Suppressor macrophage treated with lipopolysaccharide for 1 hour (primary cell): Measurements from ENCODE around the gene RPS3.

Source experiments
- DNase-seq, 3 donors: peaks; one replicate each; pipeline ENCODE4 v3.0.0-alpha.2; 2020 to 2022

Gene RPS3

DNA sequence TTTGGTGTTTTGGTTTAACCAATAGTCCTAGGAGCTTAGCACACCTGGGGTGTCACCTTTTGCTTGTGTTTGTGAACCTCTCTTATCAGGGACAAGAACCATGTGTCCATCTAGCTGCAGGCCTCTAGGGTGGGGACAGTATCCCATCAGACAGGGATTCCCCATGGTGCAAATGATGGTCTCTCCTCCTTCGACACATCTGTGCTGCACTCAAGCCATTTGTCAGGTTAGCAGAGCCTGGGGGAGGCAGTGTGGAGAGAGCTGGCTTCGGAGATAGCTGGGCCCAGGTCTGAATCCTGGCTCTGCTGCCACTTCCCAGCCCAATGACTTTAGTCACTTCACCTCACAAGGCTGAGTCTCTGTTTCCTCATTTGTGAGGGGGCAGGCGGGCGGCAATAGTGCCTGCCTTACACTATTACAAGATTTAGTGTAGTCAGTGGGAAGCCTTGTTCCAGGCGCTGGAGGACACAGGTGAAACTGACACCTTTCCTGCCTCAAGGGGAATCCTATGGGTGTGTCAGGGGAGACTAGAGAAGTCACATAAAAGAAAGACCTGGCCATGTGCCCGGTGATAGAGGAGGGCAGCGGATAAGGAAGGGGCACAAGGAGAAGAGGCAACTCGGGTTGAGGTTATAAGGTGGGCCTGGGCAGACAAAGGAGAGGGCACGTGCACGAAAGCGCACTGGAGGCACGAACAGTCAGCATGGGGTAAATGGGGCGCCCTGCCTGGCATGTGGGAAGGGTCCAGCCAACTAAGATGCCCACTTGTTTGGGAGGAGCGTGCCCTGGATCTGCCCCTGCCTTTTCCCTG, 21.1 kb downstream of the RPS3 start:
- DNase-seq: no peak

DNA sequence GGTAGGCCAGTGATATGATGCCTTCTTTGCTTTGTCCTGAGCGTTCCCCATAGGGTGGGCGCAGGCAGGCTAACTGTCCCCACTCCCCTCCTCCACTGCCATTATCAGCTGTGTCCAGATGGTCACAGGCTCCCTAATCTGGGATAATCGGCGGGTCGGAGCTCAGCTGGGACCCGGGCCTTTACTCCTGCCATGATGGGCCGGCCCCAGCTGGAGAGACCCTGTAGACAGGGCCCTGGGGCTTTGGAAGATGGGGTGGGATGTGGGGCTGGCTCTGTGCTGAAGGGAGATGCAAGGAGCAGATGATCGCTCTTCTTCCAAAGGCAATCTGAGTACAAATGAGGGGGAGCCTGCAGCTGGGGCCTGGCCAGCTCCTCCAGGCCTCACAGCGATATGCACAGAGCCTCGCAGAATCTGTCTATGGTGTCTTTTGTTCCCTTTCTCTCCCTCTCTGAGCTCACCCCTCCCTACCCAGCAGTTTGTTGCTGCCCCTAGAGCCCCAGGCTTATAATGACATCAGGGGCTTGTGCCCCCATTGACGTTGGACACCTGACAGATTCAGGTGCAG, 21.8 kb downstream of the RPS3 start:
- DNase-seq: no peak

DNA sequence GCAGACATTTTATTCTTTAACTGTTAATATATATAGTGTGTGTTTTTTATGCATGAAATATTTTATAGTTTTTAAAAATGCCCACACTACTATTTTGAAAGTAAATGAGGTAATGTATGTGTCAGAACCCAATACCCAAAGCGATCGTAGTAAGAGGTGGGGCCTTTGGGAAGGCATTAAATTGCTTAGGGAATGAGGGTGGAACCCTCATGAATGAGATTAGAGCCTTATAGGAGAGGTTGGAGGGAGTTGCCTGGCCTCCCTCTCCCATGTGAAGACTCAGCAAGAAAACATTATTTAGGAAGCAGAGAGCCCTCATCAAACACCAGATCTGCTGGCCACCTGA, 22.6 kb downstream of the RPS3 start:
- DNase-seq: no peak

DNA sequence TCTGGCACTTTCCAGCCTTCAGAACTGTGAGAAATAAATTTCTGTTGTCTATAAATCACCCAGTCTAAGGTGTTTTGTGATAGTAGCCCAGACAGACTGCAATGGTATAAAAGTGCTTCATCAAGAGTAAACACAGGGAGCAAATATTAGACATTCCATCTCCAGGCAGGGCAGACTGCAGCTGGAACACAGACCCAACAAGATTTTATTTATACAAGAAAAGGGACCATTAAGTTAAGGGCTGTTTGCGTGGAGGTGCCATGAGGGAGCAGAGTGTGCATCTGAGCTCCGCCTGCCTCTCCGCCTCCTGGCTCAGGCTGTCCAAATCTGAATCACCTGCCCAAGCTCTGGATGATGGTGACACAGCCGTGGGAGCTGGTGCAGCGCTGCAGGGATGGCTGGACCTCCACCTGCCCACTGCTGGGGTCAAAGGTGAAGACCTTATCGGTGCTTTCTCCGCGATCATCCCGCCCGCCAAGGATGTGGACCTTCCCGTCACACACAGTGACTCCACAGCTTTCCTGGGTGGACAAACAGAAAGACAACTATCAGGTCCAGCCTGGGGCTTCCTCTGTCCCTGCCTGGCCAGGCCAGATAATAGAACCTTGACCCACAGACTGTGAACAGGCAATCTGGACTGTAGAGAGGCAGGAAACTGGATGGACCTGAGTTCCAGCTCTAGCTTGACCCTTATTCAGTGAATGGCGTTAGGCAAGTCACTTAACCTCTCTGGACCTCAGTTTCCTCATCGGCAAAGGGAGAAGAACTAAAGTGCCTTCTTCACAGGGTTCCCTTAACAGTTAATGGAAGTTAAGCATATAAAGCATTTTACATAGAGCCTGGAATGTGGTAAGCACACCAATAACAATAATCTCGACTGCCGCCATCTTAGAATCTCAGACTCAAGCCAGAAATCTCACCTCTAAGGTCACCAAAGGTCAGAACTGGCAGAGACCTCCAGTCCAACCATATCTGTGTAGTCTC, 23.2 kb downstream of the RPS3 start:
- no peak for DNase-seq

DNA sequence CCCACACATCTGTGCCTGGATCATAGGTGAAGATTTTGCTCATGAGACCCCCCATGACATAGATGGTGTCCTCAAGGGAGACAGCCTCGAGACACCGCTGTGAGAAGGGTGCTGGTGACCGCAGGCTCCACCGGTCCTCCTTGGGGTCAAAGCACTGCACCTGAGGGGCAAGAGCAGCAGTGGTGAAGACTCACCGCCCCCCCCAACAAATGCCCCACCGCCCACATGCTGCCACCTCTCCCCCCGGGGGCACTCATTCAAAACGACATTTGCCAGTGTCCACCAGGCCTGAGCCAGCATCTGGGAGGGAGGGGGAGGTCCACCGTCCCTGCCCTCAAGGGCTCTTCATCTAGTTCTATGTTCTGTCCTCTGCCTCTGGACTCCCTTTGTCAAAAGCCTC, 24.4 kb downstream of the RPS3 start:
- DNase-seq: no peak

DNA sequence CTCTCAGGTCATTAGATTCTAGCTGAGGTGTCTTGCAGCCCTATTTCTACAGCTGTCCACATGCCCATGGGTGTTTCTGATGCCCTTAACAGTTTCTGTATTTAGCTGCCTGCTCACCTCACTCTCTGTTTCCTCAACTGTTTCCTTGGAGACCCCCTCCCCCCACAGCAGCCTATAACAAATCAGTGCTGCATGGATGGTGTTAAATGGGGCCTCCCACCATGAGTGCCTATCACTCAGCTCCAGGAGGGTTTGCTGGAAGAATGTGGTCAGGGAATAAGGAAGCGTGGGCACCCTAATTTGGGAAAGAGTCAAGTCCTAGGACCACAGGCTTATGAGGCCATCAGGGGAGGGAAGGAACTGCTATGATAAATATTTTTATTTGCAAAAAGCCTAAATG, 25.1 kb downstream of the RPS3 start:
- no peak for DNase-seq

DNA sequence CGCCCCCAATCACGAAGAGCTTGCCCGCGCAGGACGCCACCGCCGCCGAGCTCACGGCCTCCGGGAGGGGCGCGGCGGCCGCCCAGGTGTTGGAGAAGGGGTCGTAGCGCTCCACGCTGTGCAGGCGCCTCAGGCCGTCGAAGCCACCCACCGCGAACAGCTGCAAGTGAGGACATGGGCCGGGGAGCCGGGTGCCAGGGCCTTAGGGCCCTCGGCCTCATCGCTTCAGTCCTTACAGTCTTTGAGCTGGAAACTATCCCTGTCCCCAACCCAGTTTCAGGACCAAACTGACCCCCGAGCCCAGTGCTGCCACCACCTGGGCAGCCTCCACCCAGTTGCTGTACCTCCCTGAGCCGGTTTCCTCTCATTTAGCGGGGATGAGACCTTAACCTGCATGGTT, 26.1 kb downstream of the RPS3 start:
- no peak for DNase-seq

DNA sequence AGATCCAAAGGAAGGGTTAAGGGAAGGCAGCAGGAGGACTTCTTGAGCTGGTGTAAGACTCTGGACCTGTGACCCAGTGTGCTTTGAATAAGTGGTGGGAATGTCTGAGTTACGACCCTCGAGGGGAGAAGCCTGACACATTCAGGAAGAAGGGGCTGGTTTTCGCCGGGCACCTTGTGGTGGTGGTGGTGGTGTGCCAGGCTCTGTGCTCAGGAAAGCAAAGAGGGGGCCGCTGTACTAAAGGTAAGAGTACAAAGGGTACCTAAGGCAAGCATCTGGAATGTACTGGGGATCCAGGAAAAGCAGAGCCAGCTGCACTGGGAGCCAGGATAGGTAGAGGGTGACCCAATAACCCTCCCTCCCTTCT, 27.4 kb downstream of the RPS3 start:
- no peak for DNase-seq

DNA sequence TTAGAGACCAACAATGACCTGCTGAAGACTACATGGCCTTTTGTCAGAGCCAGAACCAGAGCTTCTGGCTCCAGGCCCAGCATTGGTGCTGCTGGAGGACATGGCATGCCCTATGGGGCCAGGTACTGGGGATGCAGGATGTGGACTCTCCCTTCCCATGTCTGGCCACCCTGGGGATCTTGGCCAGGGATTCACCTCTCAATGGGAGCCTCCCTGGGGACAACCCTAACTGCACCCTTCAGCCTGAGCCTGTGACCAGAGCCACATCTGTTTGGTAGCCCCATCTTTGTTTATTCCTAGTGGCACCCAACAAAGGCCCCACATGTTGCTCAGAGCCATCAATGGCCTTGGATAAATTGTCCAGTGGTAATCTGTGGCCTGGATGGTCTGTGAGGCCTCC, 27.9 kb downstream of the RPS3 start:
- no peak for DNase-seq

DNA sequence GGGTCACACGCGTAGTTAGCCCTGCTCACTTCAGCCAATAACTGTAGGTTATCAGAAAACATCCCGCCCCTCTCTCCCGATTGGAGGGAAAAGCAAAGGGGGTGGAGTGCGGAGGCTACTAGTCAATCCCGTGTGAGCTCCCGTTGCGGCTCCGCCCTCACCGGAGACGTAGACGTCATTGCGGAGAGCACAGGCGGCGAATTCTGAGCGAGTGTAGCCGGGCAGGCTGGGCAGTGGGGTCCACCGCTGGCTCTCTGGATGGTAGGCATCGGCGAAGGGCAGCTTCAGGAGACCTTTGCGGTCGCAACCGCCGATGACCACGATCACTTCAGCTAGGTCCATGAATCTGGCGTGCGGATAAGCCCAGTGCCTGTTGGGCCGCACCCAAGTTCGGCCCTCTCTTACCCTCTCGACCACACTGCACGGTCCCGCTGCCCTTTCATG, 29.0 kb downstream of the RPS3 start:
- DNase-seq: peak; percentile 77 to 89 (median 87)

DNA sequence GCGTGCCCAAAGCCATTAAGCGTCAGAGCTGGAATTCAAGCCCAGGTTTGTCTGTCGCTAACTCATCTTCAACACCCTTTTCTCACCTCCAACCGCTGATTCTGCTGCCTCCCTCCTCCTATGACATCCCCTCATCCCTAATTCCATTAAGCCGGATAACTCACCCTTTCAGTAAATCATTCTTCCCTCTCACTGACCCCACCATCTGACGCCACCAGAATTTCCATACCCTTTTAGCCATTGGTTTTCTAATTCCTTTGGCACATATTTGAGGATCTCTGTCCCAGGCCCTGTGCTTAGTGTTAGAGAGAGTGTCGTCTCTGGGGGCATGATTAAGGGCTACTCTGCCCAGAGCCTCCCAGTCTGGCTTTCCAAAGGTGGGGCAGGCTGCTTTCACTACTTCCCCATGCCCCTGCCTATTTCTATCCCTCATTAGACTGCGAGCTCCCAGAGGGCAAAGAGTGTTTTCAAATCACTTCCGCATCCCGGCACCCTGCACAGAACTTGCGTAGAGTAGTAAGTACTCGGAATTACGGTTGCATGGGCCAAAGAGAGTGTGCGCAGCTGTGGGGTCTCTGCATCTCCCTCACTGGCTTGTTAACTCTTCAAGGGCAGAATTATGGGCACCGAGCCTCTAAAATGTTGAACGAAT, 29.8 kb downstream of the RPS3 start:
- DNase-seq: no peak

DNA sequence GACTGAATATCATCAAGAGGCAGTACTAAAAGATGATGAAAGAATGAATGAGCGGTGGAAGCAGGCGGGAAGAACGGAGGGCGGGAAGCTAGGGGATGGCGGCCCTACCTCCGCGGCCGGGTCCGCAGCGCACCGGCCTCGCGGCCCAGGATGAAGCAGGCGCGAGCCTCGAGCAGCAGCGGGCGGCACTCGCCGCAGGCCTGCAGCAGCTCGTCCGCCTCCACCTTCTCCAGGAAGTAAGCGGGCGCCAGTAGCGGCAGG, 30.3 kb downstream of the RPS3 start:
- DNase-seq: no peak

DNA sequence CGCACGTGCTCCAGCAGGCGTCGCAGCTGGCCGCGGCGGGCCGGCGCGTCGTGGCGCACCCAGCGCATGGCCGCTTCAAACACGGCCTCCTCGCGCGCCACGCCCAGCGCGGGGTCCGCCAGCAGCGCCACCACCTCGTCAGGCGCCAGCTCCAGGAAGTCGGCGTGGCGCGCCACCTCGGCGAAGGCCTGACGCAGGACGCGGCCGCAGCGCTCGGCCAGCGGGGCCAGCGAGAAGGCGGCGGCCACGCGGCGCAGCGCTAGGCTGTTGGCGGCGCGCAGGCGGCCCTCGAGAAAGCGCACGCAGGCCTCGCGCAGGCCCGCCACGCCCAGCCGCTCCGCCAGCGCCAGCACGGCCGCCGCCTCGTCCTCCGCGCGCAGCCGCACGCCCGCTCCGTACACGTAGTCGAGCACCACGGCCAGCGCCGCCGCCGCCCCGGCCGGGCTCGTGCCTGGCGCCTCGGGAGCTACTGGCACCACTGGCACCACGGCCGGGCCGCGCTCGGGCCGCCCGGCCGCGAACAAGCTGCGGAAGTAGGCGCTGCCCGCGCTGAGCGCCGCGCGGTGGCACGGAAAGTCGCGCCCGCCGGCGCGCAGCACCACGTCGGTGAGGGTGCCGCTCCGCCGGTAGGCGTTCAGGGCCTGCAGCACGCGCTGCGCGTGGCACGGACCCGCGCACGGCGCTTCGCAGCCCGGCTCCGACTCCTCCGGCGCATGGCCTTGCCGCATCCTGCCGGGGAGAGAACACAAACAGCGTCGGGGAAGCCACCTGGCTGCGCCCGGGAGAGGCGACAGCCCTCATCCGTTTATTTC, 30.8 kb downstream of the RPS3 start:
- DNase-seq: peak; percentile 68 to 87 (median 72)

DNA sequence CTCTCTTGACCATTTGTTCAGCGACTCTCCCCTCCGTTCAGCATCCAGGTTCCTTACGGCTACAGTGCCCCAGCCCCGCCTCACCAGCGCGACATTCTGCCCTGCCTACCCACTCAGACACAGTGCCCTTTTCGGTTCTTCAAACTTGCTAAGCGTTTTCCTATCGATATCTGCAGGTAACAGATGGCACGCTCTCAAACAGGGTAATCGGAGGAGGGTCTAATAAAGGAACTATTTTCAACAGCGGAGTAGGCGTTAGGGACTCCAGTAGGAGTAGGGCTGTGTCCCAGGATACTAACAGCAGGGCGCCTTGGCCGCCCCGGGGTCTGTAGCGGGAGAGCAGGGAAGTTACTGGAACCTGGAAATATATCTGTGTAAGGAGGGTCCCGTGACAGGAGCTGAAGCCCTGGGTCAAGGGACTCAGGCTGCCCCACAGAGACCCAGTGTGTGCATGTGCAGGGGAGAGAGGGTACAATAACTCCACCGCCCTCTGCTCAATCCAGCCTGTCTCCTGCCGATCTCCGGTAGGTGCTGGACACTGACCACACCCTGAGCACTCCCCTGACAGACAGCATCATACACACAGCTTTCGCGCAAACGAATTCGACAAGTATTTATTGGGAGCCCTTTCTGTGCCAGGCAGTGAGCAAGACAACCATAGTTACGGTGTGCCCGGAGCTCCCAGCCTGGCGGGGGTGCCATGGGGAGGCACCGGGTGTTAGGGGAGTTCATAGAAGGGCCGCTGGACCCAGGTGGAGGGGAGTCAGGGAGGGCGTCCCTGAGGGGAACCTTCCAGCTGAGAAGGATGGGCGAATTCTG, 31.6 kb downstream of the RPS3 start:
- no peak for DNase-seq

DNA sequence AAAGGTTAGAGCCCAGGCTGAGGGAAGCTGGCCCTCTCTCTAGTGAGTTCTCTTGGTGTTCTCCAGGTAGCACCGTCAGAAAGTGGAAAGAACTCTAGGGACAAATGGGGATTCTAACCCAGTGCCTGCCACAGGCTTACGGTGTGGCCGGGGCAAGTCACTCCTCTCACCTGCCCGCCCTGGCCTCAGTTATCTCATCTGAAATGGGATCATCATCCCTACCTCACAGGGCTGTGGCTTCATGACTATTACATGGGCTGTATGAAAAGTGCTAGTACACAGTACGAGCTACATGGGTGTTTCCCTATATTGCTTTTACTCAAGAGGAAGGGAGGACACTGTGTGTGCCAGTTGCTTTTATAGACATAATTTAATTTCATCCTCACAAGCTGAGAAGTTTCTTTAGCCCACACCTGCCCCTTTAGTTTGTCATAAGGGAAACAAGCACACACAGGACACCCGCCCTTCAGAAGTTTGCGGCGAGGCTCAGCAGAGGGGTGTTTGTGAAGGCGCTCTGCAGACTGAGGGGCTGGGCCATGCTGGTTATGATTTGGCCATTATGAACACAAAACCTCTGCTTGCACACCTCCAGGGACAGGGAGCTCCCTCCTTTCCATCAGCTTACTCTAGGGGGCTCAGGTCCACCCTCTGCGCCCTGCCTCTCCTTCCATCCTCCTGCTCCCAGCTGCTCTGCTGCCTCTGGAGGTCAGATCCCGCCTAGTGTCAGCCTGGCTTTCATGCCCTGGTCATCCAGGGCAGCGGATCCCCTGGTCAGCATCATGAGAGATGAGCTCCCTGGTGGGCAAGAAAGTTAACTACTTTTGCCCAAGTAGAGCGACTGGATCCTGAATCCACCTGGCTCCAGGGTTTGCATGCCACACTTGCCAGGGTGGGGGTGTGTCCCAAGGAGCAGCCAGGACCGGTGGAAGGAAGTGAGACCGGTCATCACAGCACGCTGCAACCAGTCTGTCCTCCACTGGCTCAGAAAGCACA, 32.5 kb downstream of the RPS3 start:
- no peak for DNase-seq

DNA sequence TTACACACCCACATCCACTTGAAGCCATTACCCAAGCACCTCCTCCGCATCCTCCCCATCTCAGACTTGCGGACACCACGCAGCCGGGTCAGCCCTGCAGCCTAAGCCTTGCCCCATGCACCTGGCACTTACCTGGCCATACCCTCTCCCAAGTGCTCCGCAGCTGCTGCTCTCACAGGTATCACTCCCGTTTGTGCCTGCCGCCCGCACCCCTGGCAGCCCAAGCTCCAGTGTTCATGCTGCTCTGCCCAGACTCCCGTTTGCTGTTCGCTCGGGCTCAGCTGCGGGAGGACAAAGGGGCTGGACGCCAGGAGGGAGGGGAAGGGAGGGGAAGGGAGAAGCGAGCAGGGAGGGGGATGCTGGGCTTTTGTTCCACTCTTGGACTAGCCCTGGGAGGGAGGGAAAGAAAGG, 33.6 kb downstream of the RPS3 start, which contains the start of gene KLHL35:
Gene KLHL35, minus strand, starts transcription at position 293 of the 411 bp plus-strand sequence. CDS start 2,574 bp downstream, outside the sequence.
- DNase-seq: no peak

DNA sequence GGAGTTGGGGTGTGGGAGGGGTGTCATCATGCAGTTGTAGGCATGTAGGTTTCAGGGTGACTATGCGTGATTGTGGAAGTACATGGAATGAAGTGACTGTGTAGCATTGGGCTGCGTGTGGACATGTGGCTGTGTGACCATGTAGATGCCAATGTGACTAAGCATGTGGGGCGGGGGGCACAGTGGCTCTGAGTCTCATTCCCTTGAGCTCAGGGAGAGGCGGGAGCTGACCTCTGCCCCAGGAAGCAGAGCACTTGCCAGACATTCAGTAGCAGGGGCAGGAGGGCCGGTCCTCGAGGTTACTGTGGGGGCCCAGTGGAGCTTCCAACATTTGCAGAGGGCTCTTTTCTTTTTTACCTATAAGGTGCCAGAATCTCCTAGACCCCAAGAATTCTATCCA, 34.1 kb downstream of the RPS3 start:
- no peak for DNase-seq

DNA sequence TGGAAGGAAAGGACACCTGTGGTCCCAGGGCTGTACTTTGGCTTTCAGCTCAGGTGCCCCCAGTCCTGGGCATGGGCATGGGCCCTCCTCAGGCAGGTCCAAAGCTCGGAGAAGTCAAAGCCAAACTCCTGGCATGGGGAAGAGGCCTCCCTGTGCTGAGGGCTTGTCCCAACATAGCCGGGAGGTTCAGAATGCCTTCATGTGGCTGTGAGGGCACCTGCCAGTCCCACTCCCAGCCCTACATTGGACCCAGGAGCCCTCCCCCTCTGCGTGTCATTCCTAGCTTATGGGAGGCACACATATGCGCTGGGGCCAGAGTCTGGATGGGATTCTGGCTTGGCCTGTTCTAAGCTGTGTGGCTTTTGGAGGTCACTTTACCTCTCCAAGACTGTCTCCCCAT, 34.7 kb downstream of the RPS3 start:
- DNase-seq: no peak

DNA sequence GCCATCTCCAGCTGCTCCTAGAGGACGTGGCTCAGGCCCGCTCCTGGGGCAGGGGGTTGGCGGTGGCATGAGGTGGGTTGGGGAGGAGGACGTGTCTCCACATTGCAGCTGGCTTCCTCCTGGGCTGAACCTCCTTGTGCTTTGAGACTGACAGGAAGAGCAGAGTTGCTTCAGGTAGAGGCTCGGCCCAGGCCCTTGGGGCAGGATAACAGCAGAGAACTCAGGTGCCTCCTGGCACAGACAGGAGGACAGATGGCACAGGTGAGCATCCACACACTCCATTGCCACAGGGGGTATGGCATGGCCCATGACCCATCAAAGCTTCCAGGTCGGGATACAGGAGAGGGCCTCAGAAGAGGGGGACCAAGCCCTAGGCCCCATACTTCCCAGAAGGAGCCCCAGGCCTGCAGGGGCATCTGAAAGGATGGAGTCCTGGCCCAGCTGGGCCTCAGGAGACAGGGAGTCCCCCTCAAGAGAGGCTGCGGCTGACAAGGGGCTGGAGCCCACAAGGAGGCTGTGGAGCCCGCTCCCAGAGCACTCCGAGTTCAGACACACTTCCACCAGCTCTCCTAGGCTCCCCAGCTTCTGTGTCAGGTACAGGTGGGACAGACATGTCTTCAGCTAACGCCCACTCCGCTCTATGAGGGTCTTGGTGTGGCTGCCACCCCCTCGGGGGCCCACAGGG, 35.7 kb downstream of the RPS3 start:
- DNase-seq: no peak

DNA sequence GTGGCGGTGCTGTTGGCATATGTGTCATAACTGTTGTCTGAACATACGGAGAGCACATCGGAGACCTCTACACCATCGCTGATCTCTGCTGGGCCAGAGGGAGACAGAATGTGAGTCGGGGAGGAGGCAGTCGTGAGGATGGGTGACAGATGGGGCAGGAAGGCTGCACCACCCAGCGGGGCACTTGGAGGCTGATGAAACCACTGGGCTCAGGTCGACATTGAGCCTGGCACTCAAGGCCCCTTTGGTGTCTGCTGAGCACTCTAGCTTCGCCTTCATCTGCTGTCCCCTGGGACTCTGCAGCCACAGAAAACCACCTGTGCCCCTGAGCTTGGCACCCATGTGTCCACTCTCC, 36.2 kb downstream of the RPS3 start:
- no peak for DNase-seq
